ENCODE data around the gene C11orf24.
"Not testable (repeated sequence)": the region's sequence is repeated elsewhere in the genome, so short reads cannot be mapped to it uniquely, and the experiment has no call there.

Gene C11orf24

DNA sequence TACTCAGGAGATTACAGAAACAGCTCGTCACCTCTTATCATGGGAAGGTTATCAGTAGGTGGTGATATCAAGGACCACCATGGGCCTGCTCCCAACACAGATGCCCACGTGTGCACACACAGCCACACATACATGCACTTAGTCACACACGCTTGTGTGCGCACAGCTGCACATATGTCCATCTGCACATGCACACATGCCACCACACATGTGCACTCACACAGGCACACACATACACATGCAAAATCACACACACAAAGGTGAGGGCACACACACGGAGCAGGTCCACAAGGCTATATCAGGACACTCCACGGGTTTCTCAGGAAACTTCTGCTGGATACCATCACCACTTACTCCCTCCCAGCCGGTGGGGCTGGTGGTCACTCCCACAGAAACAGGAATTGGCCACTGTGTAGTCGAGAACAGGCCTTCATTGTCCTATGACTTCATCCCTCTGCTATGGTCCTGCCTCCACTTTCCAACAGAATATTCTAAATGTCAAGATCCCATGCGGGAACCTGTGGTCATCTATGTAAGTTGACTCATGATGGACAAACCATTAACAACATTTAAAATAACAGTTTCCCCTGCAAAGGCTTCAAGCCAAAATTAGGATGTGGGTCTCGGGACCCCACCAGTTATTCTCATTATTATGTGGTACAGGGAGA lies 2.2 kb downstream of the C11orf24 start:
- no peak for DNase-seq

DNA sequence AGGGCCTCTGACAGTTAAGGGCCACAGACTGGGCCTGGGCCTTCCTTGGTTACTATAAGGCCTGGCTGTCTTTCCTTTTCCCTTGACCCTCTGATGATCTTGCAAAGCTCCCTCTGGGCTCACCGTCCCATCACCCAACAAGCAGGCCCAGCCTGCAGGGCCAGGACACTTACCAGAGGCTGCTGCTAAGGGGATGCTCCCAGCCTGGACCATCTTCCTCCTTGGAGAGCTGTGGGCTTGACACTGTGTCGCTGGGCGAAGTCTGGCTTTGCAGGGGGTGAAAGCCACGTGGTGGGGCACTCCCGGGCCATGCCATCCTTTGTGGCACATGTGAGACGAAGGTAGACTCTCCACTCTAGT lies 3.9 kb downstream of the C11orf24 start:
- no peak for DNase-seq

DNA sequence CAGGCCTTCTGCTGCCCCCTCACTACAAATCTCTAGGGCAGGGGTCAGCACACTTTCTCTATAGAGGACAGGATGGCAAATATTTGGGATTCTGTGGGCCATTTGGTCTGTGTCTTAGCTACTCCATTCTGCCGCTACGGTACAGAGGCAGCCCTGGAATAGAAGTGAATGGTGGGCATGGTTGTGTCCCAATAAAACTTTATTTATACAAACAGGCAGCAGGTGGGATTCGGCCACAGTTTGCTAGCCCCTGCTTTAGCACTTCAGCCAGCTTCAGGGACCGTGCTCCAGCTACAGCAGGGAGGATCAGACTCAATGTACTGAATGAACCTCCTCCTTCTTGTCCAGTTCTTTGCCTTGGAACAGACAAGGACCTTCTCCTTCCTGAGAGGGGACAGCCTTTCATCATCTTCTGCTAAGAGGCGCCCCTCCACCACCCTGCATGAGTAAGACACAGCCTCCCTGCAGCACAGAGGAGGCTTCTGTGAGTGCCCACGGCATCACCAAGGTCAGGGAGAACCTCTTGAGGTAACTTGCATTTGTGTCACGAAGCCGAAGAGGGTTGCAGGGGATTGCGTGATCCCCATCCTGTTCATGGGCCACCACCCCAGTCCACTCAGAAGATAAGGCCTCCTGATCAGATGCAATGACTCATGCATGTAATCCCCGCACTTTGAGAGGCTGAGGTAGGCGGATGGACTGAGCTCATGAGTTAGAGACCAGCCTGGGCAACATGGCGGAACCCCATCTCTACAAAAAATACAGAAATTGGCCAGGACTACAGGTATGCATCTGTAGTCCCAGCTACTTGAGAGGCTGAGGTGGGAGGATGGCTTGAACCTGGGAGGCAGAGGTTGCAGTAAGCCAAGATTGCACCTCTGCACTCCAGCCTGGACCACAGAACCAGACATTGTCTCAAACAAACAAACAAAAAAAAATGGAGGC lies 4.6 kb downstream of the C11orf24 start:
- no peak for DNase-seq

DNA sequence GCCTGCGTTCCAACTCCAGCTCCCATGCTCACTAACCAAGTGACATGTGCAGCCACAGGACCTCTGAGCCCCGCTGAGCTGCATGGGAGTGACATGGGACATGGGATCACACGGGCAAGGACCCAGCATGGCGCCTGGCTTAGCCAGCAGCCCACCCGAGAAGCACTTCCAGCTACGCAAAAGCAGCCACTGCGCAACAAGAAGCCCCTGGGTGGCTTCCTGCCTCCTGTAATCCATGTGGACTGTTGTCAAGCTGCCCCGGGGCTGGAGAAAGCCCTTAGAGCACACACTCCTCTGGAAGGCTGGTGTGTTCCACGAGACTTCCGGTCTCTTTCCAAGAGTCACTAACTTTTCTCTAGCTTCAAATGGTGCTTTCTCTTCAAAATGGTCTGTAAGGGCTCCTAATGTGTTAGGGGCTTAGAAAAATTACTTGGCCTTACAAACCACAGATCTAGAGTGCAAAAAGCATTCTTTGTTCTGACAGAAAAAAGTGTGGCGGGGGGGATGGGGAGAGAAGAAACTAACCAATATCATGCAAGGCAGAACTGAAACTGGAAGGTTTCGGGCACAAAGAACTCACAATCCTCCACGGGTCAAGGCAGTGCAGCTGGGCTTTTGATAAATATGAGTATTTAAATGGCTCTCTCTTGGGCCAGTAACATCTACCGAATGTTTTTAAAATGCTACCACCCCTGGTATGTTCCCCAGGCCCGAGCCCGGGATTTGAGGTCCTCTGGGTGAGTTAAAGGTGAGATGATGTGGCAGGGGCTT lies 5.5 kb downstream of the C11orf24 start:
- DNase-seq = no peak

DNA sequence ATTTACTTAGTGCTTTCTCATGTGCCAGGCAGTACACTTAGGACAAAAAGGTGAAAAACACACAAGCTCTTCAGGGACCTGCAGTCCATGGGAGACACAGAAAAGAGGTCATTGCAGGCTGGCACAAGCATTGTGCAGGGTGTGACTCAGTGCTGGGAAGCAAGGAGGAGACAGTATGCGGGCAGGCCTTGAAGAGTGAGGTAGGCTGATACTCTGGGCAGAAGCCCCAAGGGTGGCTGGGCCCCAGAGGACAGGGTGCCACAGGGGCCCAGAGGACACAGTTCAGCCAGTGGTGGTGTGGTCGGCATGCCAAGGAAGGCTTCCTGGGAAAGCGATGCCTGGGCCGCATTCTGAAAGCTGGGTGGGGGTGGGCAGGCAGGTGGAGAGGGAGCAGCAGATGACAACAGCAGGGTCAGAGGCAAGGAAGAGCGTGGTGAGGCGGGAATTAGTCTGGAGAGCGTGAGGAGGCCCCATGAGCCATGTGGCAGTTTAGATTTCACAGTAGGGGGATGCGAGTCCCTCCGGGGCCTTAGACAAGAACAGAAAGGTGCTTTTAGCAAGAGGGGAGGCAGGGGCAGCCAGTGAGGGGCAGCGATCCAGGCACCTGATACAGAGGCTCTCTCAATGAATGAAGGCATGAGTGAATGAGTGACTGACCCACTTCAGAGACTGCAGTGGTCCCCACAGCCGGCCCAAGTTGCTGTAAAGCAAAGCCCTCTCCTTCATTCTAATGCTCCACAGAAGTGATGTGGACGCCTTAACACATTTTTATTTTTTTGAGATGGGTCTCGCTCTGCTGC lies 6.8 kb downstream of the C11orf24 start:
- no peak for DNase-seq

DNA sequence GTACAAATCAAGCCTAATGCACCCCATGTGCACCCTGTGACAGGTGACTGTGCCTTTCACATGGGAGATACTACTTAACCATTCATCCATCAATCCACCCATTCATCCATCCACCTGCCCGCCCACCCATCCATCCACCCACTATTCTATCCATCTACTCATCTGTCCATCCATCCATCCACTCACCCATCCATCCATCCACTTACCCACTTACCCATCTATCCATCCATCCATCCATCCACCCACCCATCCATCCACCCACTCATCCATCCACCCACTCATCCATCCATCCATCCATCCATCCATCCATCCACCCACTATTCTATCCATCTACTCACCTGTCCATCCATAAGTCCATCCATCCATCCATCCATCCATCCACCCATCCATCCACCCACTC lies 7.5 kb downstream of the C11orf24 start:
- no peak for DNase-seq

DNA sequence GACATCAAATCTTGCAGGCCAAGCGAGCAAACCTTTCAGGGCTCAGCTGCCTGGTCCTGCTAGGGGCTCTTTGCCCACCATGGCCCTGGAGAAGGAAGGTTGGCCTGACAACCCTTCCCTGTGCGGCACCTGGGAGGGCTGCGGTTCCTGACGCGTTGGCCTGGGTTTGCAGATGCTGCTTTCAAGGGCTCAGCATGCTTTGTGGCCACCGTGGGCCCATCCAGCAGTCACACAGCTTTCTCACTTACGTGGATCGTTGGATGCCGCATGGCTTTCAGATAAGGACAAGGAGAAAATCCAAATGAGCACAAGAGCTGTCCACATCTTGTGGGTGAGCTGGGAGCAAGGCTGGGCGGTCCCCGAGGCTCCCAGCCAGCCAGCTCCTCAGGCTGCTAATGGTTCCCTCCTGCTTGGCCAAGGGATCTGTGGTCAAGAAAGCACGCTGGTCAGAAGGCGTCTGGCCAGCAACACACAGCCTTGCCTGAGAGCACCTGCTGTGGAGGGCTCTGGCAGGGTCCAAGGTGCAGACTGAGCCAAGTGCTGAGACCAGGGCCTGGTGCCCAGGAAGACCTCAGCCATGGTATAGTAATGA lies 8.2 kb downstream of the C11orf24 start:
- DNase-seq = no peak

DNA sequence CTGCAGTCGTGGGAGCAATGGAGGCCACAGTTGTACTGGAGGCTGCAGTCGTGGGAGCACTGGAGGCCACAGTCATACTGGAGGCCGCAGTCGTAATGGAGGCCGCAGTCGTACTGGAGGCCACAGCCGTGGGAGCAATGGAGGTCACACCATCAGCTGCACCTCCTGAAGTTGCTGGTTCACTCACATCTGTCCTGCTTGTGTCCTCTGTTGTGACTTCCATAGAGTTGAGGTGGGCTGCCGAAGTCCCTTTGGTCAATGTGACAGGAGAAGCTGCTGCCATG lies 9.3 kb downstream of the C11orf24 start:
- DNase-seq = no peak

DNA sequence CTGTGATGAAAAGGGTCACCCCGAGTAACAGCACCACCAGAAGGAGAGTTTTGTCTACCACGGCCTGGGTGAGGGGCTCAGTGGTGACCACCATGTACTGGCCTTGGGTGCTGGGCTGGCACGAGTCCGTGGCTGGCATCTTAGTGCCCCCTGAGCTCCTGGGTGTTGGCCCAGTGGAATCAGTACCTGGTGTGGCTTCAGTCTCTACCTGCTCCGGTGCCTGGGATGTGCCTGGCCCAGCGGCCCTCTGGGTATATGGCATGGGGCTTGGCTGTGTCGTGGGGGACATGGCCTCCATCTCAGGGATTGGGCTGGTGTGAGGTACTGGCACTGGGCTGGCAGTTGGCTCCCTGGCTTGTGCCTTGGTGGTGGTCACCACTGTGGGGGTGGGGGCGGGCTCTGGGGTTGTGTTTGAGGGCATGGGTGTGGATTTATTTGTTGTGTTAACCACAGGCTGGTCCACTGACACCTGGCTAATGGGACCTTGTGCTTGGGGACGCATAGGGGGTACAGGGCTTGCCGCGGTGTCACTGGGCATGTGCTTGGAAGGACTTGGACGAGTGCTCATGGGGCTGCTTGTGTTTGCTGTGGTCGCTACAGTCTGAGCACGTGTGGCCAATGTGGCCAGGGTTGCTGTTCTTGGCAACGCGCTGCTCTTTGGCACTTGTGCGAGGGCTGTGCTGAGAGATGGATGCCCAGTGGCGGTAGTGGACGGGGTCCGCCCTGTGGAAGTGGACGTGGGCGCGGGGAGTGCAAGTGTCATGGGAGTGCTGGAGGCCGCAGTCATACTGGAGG lies 9.8 kb downstream of the C11orf24 start:
- DNase-seq = no peak

DNA sequence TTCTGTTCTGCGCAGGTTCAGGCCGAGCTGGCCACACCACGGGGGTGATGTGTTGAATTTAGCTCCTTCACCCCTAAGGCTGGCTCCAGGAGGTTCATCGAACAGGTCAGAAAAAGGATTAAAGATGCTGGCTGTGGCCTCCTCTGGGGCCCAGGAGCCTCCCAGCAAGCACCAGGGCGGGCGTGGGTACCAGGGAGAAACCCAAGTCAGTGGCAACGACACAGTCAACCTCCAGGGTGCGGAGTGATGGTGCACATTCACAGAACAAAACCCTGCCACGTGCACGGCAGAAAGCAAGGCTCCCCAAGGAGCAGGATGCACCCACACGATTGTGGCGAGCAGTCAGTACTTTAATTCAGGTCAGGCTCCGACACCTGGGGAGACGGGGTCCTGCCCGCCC lies 10.8 kb downstream of the C11orf24 start:
- no peak for DNase-seq

DNA sequence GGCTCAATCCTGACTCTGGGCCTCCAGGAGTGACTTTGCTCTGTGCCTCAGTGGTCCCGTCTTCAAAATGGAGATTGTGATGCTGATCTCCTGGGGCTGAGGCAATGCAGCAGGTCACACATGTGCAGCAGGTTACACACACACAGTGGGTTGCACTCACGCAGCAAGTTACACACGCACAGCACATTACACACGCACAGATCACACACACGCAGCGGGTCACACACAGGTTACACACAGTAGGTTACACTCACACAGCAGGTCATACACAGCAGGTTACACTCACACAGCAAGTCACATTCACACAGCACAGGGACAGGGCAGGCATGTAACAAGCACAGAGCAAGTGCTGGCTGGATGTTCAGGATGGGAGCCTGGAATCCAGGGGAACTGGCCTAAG lies 11.3 kb downstream of the C11orf24 start:
- DNase-seq = no peak

DNA sequence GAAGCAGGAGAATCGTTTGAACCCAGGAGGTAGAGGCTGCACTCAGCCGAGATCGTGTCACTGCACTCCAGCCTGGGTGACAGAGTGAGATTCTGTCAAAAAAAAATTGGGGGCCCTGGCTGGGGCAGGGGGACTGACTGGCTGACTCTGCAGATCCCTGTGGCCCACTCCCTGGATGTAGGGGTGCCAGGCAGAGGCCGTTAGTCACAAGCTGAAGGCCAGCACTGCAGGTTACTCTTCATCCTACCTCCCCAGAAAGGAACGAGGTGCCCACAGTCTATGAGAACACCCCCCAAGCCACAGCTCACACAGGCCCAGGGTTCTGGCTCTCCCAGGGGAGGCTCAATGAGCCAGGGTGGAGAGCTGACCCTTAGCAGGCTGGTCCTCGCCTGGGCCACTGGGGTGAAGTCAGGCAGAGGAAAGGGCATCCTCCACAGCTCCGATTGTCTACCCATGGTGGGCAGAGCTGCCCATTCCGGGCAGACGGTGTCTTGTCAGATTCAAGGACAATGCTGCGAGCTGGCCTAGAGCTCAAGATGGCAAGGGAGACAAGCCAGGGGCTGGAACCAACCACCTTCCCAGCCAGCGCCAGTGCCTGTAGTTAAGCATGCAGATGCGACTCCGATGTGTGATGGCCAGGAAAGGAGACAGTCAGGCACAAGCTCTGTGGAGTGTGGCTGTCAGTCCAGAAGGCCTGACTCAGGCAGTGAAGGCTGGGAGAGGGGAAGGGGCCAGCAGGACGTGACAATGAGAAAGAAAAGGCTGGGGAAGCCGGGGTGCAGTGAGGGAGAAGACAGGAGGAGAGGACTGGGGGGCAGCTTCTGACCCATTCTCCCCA lies 12.4 kb downstream of the C11orf24 start:
- no peak for DNase-seq

DNA sequence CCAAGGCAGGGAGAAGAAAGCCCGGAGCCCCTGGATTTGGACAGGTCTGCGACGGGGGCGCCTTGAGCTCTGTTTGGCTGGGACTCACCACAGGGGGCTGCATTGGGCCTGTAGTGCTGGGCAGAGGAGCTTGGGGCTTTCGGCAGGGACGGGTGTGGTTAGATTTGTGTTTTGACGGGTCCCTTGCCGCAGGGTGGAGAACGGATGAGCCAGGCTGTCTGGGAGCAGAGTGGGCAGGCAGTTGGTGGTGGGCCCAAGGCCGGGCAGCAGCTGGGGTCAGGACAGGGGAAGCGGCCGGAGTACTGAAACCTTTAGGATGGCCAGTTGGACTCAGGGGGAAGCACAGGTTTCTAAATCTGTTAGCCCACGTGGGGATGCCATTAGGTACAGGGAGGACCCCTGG lies 13.4 kb downstream of the C11orf24 start:
- no peak for DNase-seq

DNA sequence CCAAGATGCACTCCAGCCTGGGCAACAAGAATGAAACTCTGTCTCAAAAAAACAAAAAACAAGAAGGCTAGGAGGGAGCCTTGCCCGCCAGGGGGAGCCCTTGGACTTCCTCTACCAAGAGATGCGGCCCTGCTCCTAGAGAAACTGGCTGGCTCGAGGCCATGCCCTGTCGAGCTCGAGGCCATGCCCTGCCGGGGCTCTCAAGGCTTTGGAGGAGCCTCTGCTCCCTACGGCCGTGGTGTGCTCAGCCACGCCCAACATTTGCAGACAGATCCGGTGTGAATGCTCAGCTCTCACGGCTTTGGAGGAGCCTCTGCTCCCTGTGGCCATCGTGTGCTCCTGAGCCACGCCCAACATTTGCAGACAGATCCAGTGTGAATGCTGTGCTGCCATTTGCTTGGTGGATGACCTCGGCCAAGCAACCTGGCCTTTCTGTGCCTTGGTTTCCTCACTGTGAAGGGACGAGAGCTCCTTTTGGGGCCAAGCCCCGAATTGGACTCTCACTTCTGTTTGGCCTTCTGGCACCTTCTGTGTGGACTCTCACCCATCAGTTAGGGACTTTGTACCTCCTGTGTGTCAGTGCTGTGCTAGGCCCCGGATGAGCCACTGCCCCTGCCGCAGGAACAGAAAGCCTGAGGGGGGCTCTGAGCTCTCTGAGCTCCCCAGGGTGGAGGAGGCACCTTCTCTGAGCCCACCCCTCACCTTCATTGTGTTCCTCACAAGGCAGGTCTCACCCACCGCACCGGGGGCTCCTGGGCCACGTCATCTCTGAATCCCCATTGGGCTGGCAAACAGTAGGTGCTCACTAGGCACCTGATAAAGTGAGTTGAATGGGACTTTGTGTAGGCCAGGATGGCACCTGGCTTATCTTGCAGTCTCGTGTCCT lies 14.1 kb downstream of the C11orf24 start:
- DNase-seq = peak; percentile 97

DNA sequence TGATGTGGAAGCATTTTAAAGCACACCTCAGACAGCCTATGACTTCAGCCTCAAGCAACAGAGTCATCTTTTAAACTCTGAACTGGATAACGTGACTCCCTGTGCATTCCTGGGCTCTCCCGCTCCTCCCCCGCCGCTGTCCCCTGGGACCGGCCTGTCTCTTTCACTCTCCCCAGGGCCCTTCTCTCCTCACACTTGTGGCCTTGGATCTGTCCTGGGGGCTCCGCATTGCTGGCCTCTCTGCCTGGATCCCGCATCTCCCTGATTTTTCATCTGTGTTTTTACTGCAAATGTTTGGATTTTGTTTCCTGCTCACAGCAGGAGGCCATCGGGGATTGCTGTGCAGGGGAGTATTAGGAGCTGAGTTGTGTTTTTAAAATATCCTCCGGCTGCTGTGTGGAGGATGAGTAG lies 15.4 kb downstream of the C11orf24 start:
- DNase-seq = no peak

DNA sequence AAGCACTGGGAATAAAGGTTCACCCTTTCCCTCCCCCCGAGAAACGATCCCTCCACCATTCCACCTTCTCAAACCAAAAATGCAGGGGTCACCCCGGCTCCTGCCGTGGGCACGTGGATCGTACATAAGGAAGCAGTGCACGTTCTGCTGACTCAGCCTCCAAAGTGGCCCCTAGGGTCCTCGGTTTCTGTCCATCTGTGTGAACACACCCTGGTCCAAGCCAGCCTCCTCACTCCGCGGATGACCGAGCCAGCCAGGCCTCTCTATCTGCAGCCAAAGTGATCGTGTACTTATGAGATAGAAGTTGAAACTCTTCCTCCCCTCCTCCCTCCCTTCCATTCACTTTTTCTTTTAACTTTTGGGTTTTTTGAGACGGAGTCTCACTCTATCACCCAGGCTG lies 16.2 kb downstream of the C11orf24 start:
- no peak for DNase-seq

DNA sequence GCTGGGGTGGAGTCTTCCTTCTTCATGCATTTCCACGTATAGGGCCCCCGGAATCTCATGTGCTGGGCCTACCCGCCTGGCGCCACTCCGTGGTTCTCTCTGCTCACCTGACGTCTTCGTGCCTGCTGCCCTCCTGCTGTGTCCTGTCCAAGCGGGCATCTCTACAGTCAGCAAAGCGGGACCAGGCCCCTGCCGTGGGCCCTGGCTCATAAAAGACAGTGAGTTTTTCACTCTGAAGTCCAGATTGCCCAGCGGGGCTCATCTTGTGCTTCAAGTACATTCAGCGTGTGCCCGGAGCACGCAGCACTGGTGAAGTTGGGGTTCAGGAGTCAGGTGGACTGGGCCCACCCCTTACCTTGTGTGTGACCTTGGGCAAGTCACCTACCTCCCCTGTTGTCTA lies 17.4 kb downstream of the C11orf24 start:
- DNase-seq = no peak

DNA sequence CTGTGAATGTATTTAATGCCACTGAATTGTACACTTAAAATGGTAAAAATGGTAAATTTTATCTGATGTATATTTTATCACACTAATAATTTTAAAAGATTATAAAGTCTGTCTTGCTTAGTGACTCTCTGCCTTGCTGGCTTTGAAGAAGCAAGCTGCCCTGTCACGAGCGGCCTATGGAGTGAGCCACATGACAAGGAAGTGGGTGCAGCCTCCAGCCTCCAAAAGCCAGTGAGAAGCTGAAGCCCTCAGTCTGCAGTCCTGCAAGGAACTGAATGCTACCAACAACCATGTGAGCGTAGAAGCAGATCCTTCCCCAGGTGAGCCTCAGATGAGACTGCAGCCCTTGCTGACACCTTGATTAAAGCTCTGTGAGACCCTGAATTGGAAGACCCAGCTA lies 20.0 kb downstream of the C11orf24 start:
- no peak for DNase-seq

DNA sequence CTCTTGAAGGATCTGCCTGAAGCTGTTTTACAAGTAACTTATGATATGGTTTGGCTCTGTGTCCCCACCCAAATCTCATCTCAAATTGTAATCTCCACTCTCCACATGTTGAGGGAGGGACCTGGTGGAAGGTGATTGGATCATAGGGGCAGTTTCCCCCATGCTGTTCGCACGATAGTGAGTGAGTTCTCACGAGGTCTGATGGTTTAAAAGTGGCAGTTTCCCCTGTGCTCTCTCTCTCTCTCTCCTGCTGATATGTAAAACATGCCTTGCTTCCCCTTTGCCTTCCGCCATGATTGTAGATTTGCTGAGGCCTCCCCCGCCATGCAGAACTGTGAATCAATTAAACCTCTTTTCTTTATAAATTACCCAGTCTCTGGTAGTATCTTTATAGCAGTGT lies 26.9 kb downstream of the C11orf24 start:
- DNase-seq = not testable (repeated sequence)

DNA sequence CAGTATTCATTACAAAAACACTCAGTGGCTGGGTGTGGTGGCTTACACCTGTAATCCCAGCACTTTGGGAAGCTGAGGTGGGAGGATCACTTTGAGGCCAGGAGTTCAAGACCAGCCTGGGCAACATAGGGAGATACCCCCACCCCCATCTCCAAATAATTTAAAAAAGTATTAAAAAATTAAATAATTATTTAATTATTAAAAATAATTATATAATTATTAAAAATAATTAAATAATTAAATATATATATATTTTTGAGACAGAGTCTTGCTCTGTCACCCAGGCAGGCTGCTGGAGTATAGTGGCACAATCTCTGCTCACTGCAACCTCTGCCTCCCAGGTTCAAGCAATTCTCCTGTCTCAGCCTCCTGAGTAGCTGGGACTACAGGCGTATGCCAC lies 27.9 kb downstream of the C11orf24 start:
- DNase-seq = not testable (repeated sequence)
